Activated CD8-positive, alpha-beta memory T cell treated with anti-CD3 and anti-CD28 coated beads, Interleukin-2, amount 10 ng/mL, durations not matched to agents 7 days and 5 days (primary cell): ENCODE results near the gene CDK5RAP2. TPM values are rescaled to one million over a fixed set of nuclear protein-coding genes. Genes with fewer than 3 reads are reported as not detected.

ENCODE experiments used
- ATAC-seq: fragments of 150-1000 bp; cut with Tn5 transposase; one replicate; pipeline ENCODE4 v1.10.0; 2021; ENCODE audit warnings: moderate library complexity
- CTCF ChIA-PET: fragments of 350-600 bp; sonication (Branson Sonifier 250); formaldehyde crosslinking; loops from one replicate; lab custom pipeline; 2021; ENCODE audit warnings: antibody characterized with exemption; lab: Charles Lee
- DNase-seq: peaks from one replicate; pipeline ENCODE4 v3.0.0-alpha.2; 2020
- H3K27ac Mint-ChIP-seq: one replicate; pipeline ENCODE4 v1.8.0; 2021; ENCODE audit warnings: mild to moderate bottlenecking, mixed read lengths
- H3K27me3 Mint-ChIP-seq: one replicate; pipeline ENCODE4 v1.8.0; 2021; ENCODE audit warnings: mixed read lengths
- H3K36me3 Mint-ChIP-seq: one replicate; pipeline ENCODE4 v1.8.0; 2021; ENCODE audit warnings: mild to moderate bottlenecking, mixed read lengths
- H3K4me1 Mint-ChIP-seq: one replicate; pipeline ENCODE4 v1.8.0; 2021; ENCODE audit warnings: mixed read lengths
- H3K4me3 Mint-ChIP-seq: one replicate; pipeline ENCODE4 v1.8.0; 2021; ENCODE audit warnings: mild to moderate bottlenecking, moderate library complexity, mixed read lengths
- H3K9me3 Mint-ChIP-seq: one replicate; pipeline ENCODE4 v1.8.0; 2022; ENCODE audit warnings: low read depth, mixed read lengths
- total RNA-seq, 2 experiments: library from RNA; stranded (reverse); gene quantifications; one replicate each; pipeline ENCODE4 v1.2.3, GENCODE V29; 2021

Gene CDK5RAP2
- total RNA-seq, 2 experiments from 2014 or later, result 79.8 to 138 TPM

GRCh38 chr9:120387257-120388002, 192.5 kb downstream of the CDK5RAP2 start:
- no peak overlapping the region for H3K27ac Mint-ChIP-seq
- no peaks in the 10 kb centered on the region for H3K9me3 Mint-ChIP-seq
- H3K27me3 Mint-ChIP-seq, result no peaks in the 10 kb centered on the region
- CTCF ChIA-PET, result no interaction called here
- DNase-seq, result no peak
- peaks cover 9% of the 10 kb centered on the region for H3K36me3 Mint-ChIP-seq
- no peak overlapping the region for H3K4me3 Mint-ChIP-seq
- ATAC-seq, result no peak
- H3K4me1 Mint-ChIP-seq, result no peaks in the 10 kb centered on the region

GRCh38 chr9:120386390-120387131, 193.4 kb downstream of the CDK5RAP2 start:
- ATAC-seq (no peak), DNase-seq (no peak)
- CTCF ChIA-PET, result no interaction called here
- Mint-ChIP-seq H3K4me3 (no peak overlapping the region), H3K27me3 (no peaks in the 10 kb centered on the region), H3K36me3 (peaks cover 5% of the 10 kb centered on the region), H3K9me3 (no peaks in the 10 kb centered on the region), H3K27ac (no peak overlapping the region), H3K4me1 (no peaks in the 10 kb centered on the region)

GRCh38 chr9:120385606-120386389, 194.2 kb downstream of the CDK5RAP2 start:
- no peak for ATAC-seq
- Mint-ChIP-seq H3K4me3 (no peak overlapping the region), H3K4me1 (no peaks in the 10 kb centered on the region), H3K27me3 (no peaks in the 10 kb centered on the region), H3K36me3 (peaks cover 5% of the 10 kb centered on the region), H3K27ac (no peak overlapping the region), H3K9me3 (no peaks in the 10 kb centered on the region)
- DNase-seq, result no peak
- CTCF ChIA-PET, result no interaction called here

GRCh38 chr9:120384925-120385272, 195.1 kb downstream of the CDK5RAP2 start:
- H3K4me3 Mint-ChIP-seq, result no peak overlapping the region
- CTCF ChIA-PET, result no interaction called here
- H3K36me3 Mint-ChIP-seq, result peaks cover 7% of the 10 kb centered on the region
- H3K9me3 Mint-ChIP-seq, result no peaks in the 10 kb centered on the region
- H3K4me1 Mint-ChIP-seq, result no peaks in the 10 kb centered on the region
- no peak overlapping the region for H3K27ac Mint-ChIP-seq
- ATAC-seq (no peak), DNase-seq (no peak)
- no peaks in the 10 kb centered on the region for H3K27me3 Mint-ChIP-seq

- H3K36me3 Mint-ChIP-seq, result peaks cover 4% of the 10 kb centered on the region
- no peak for ATAC-seq
- H3K27me3 Mint-ChIP-seq, result no peaks in the 10 kb centered on the region
- H3K4me3 Mint-ChIP-seq, result no peak overlapping the region
- no peak for DNase-seq
- H3K27ac Mint-ChIP-seq, result no peak overlapping the region
- CTCF ChIA-PET, result interaction anchor here (0.5 to 1.2 kb wide), 2 partner anchors 54 to 71 kb away, joined by 3 to 5 read pairs; no protein-coding TSS in a partner anchor
- no peaks in the 10 kb centered on the region for H3K4me1 Mint-ChIP-seq
- H3K9me3 Mint-ChIP-seq, result no peaks in the 10 kb centered on the region
These were observed 195.7 kb downstream of the CDK5RAP2 start for GRCh38 chr9:120383999-120384924.

- CTCF ChIA-PET, result interaction anchor here (0.5 to 1.2 kb wide), 2 partner anchors 55 to 72 kb away, joined by 3 to 5 read pairs; no protein-coding TSS in a partner anchor
These were observed 196.4 kb downstream of the CDK5RAP2 start for GRCh38 chr9:120383611-120383998.

GRCh38 chr9:120382453-120382852, 197.5 kb downstream of the CDK5RAP2 start:
- no peaks in the 10 kb centered on the region for H3K4me1 Mint-ChIP-seq
- no peaks in the 10 kb centered on the region for H3K9me3 Mint-ChIP-seq
- no peak for ATAC-seq
- no peak for DNase-seq
- H3K27ac Mint-ChIP-seq, result no peak overlapping the region
- H3K4me3 Mint-ChIP-seq, result no peak overlapping the region
- CTCF ChIA-PET, result no interaction called here
- H3K27me3 Mint-ChIP-seq, result no peaks in the 10 kb centered on the region
- peaks cover 2% of the 10 kb centered on the region for H3K36me3 Mint-ChIP-seq

More at GRCh38 chr9:120383611-120383998, 196.4 kb downstream of the CDK5RAP2 start:
- Mint-ChIP-seq H3K27ac (no peak overlapping the region), H3K4me1 (no peaks in the 10 kb centered on the region), H3K9me3 (no peaks in the 10 kb centered on the region), H3K36me3 (peaks cover 2% of the 10 kb centered on the region), H3K27me3 (no peaks in the 10 kb centered on the region), H3K4me3 (no peak overlapping the region)
- ATAC-seq (no peak), DNase-seq (no peak)

GRCh38 chr9:120381839-120382238, 198.1 kb downstream of the CDK5RAP2 start:
- CTCF ChIA-PET, result no interaction called here
- H3K4me3 Mint-ChIP-seq, result no peak overlapping the region
- no peak overlapping the region for H3K27ac Mint-ChIP-seq
- DNase-seq (no peak), ATAC-seq (no peak)
- no peaks in the 10 kb centered on the region for H3K27me3 Mint-ChIP-seq
- H3K9me3 Mint-ChIP-seq, result no peaks in the 10 kb centered on the region
- H3K36me3 Mint-ChIP-seq, result peaks cover 2% of the 10 kb centered on the region
- no peaks in the 10 kb centered on the region for H3K4me1 Mint-ChIP-seq

- Mint-ChIP-seq H3K9me3 (no peaks in the 10 kb centered on the region), H3K27me3 (no peaks in the 10 kb centered on the region), H3K4me1 (no peaks in the 10 kb centered on the region), H3K4me3 (no peak overlapping the region), H3K36me3 (peaks cover 2% of the 10 kb centered on the region), H3K27ac (no peak overlapping the region)
- CTCF ChIA-PET, result no interaction called here
- no peak for DNase-seq
- ATAC-seq, result no peak
These were observed 200.4 kb downstream of the CDK5RAP2 start for GRCh38 chr9:120379611-120380010.

GRCh38 chr9:120378680-120379079, 201.3 kb downstream of the CDK5RAP2 start:
- CTCF ChIA-PET, result no interaction called here
- peaks cover 2% of the 10 kb centered on the region for H3K36me3 Mint-ChIP-seq
- H3K27ac Mint-ChIP-seq, result no peak overlapping the region
- H3K4me1 Mint-ChIP-seq, result no peaks in the 10 kb centered on the region
- no peak overlapping the region for H3K4me3 Mint-ChIP-seq
- no peak for DNase-seq
- no peaks in the 10 kb centered on the region for H3K9me3 Mint-ChIP-seq
- ATAC-seq, result no peak
- H3K27me3 Mint-ChIP-seq, result no peaks in the 10 kb centered on the region

GRCh38 chr9:120377268-120378159, 202.5 kb downstream of the CDK5RAP2 start:
- ATAC-seq, result no peak
- Mint-ChIP-seq H3K4me3 (no peak overlapping the region), H3K27me3 (no peaks in the 10 kb centered on the region), H3K36me3 (peaks cover 2% of the 10 kb centered on the region), H3K27ac (no peak overlapping the region), H3K9me3 (no peaks in the 10 kb centered on the region), H3K4me1 (no peaks in the 10 kb centered on the region)
- CTCF ChIA-PET, result no interaction called here
- DNase-seq, result no peak

GRCh38 chr9:120376101-120376500, 203.9 kb downstream of the CDK5RAP2 start:
- H3K27me3 Mint-ChIP-seq, result no peaks in the 10 kb centered on the region
- peaks cover 2% of the 10 kb centered on the region for H3K36me3 Mint-ChIP-seq
- ATAC-seq (no peak), DNase-seq (no peak)
- H3K4me1 Mint-ChIP-seq, result no peaks in the 10 kb centered on the region
- H3K9me3 Mint-ChIP-seq, result no peaks in the 10 kb centered on the region
- CTCF ChIA-PET, result no interaction called here
- H3K4me3 Mint-ChIP-seq, result no peak overlapping the region
- no peak overlapping the region for H3K27ac Mint-ChIP-seq
